Naive thymus-derived CD4-positive, alpha-beta T cell (primary cell): ENCODE data around the gene DNAH2. TPM values are rescaled to one million over a fixed set of nuclear protein-coding genes. Genes with fewer than 3 reads are reported as not detected.

Source experiments
- ATAC-seq: fragments of 150-1000 bp; cut with Tn5 transposase; 2 replicates; pipeline ENCODE4 v1.10.0; 2021; ENCODE audit warnings: mild to moderate bottlenecking, moderate library complexity
- CTCF ChIA-PET: fragments of 350-600 bp; sonication (Branson Sonifier 250); formaldehyde crosslinking; loops from one replicate; lab custom pipeline; 2021; ENCODE audit warnings: antibody characterized with exemption; lab: Charles Lee
- POLR2A ChIA-PET: fragments of 350-600 bp; sonication (Branson Sonifier 250); formaldehyde crosslinking; loops from one replicate; lab custom pipeline; 2021; ENCODE audit warnings: antibody characterized with exemption, inconsistent platforms; lab: Charles Lee
- DNase-seq, 9 donors: peaks; one replicate each; pipeline versions ENCODE4 v3.0.0 to v3.0.0-alpha.2; 2020 to 2022; ENCODE audit warnings: mixed read lengths in 1 of 9
- H3K27ac ChIP-seq: one replicate; pipeline ENCODE4 v1.7.0; 2013; ENCODE audit warnings: mild to moderate bottlenecking, low read depth, low read length, moderate library complexity
- H3K27me3 ChIP-seq, 2 donors: one replicate each; pipeline ENCODE4 v1.7.0; 2013; ENCODE audit warnings: low read length in 2 of 2, mild to moderate bottlenecking in 2 of 2, moderate library complexity in 2 of 2; ENCODE audit not compliant: control insufficient read depth in 2 of 2, insufficient read depth in 2 of 2
- H3K36me3 ChIP-seq, 3 experiments: 1 replicate in 2 of 3; 2 replicates in 1 of 3; pipeline ENCODE4 v1.7.0; 2013; ENCODE audit warnings: low read length in 3 of 3, mild to moderate bottlenecking in 3 of 3, moderate library complexity in 1 of 3; ENCODE audit not compliant: insufficient read depth in 3 of 3, control insufficient read depth in 2 of 3
- H3K4me1 ChIP-seq, 2 donors: one replicate each; pipeline ENCODE4 v1.7.0; 2013; ENCODE audit warnings: low read length in 2 of 2, mild to moderate bottlenecking in 2 of 2, moderate library complexity in 1 of 2; ENCODE audit not compliant: control insufficient read depth in 2 of 2, insufficient read depth in 2 of 2
- H3K4me3 ChIP-seq: 2 replicates; pipeline ENCODE4 v1.7.0; 2013; ENCODE audit warnings: mild to moderate bottlenecking, low read length
- H3K9me3 ChIP-seq, 3 experiments: 1 replicate in 2 of 3; 2 replicates in 1 of 3; pipeline ENCODE4 v1.7.0; 2013; ENCODE audit warnings: low read length in 3 of 3; ENCODE audit not compliant: control insufficient read depth in 2 of 3
- H3K27ac Mint-ChIP-seq, 9 donors: one replicate each; pipeline ENCODE4 v1.8.0; 2020 to 2022; ENCODE audit warnings: mixed read lengths in 9 of 9, mild to moderate bottlenecking in 8 of 9, moderate library complexity in 5 of 9, inconsistent platforms in 2 of 9
- H3K27me3 Mint-ChIP-seq, 5 donors: one replicate each; pipeline ENCODE4 v1.8.0; 2021 to 2022; ENCODE audit warnings: mixed read lengths in 5 of 5, mild to moderate bottlenecking in 1 of 5
- H3K36me3 Mint-ChIP-seq, 5 donors: one replicate each; pipeline ENCODE4 v1.8.0; 2020 to 2022; ENCODE audit warnings: mixed read lengths in 5 of 5, mild to moderate bottlenecking in 3 of 5, inconsistent platforms in 1 of 5
- H3K4me1 Mint-ChIP-seq, 7 donors: one replicate each; pipeline ENCODE4 v1.8.0; 2020 to 2022; ENCODE audit warnings: mixed read lengths in 7 of 7, mild to moderate bottlenecking in 3 of 7, inconsistent platforms in 1 of 7
- H3K4me3 Mint-ChIP-seq, 10 donors: one replicate each; pipeline ENCODE4 v1.8.0; 2020 to 2022; ENCODE audit warnings: mild to moderate bottlenecking in 10 of 10, mixed read lengths in 10 of 10, moderate library complexity in 6 of 10, inconsistent platforms in 2 of 10
- H3K9me3 Mint-ChIP-seq, 11 donors: one replicate each; pipeline ENCODE4 v1.8.0; 2020 to 2022; ENCODE audit warnings: mixed read lengths in 11 of 11, mild to moderate bottlenecking in 4 of 11, inconsistent platforms in 1 of 11, moderate library complexity in 1 of 11
- intact Hi-C, 2 donors: fragments of 100-400 bp; cut with micrococcal nuclease; formaldehyde crosslinking; loops; one replicate each; pipeline ENCODE4 v1.15.1; 2023
- polyA plus RNA-seq, 2 donors: library from polyadenylated mRNA; unstranded; fragments of 300-500 nt; fragmentation: Illumina TruSeq; gene quantifications; one replicate each; pipeline ENCODE4 v1.2.3, GENCODE V29; 2021
- total RNA-seq, 6 experiments: library from RNA in 5 of 6; stranded (reverse) in 5 of 6; gene quantifications; 1 replicate in 5 of 6; 2 replicates in 1 of 6; pipeline ENCODE4 v1.2.3 and lab custom pipeline; 2021 to 2026

The DNAH2 gene
- total and polyA plus RNA-seq, 7 experiments from 2014 or later: 0.03 TPM; not detected in 6

GRCh38 chr17:7816926-7817642, 99.5 kb downstream of the DNAH2 start:
- POLR2A ChIA-PET: no interaction called here
- no peaks in the 10 kb centered on the region for H3K9me3 ChIP-seq
- no peaks in the 10 kb centered on the region for H3K4me1 ChIP-seq

DNA sequence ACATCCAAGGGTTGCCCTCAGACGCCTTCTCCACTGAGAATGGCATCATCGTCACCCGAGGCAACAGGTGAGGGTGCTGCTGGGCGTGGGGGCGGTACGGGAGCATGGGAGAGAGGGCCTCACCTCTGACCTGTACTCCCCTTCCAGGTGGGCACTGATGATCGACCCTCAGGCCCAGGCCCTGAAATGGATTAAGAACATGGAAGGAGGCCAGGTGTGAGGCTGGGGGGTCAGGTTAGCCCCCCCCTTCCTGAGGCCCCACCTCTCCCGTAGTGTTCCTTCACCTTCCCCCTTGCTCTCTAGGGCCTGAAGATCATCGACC, 100.1 kb downstream of the DNAH2 start:
- no peaks in the 10 kb centered on the region for H3K36me3 Mint-ChIP-seq
- Histone ChIP-seq H3K27me3 (no peaks in the 10 kb centered on the region), H3K4me3 (no peak overlapping the region), H3K4me1 (no peaks in the 10 kb centered on the region), H3K9me3 (no peaks in the 10 kb centered on the region), H3K27ac (no peak overlapping the region), H3K36me3 (no peaks in the 10 kb centered on the region)
- no peak for ATAC-seq
- CTCF ChIA-PET: no interaction called here
- no peak overlapping the region for H3K4me3 Mint-ChIP-seq
- peaks cover 0 to 4% (median 0%) of the 10 kb centered on the region in 5 donors for H3K27me3 Mint-ChIP-seq
- DNase-seq: no peak
- intact Hi-C loops: no loop called here
- H3K9me3 Mint-ChIP-seq: no peaks in the 10 kb centered on the region
- H3K27ac Mint-ChIP-seq: no peak overlapping the region
- POLR2A ChIA-PET: no interaction called here
- peaks cover 0 to 3% (median 0%) of the 10 kb centered on the region in 7 donors for H3K4me1 Mint-ChIP-seq

More at GRCh38 chr17:7816926-7817642, 99.5 kb downstream of the DNAH2 start:
- no peak for DNase-seq
- Histone ChIP-seq H3K4me3 (no peak overlapping the region), H3K27ac (no peak overlapping the region), H3K36me3 (no peaks in the 10 kb centered on the region), H3K27me3 (no peaks in the 10 kb centered on the region)
- peaks cover 0 to 4% (median 0%) of the 10 kb centered on the region in 5 donors for H3K27me3 Mint-ChIP-seq
- H3K9me3 Mint-ChIP-seq: no peaks in the 10 kb centered on the region
- intact Hi-C loops: no loop called here
- H3K4me3 Mint-ChIP-seq: no peak overlapping the region
- no peaks in the 10 kb centered on the region for H3K4me1 Mint-ChIP-seq
- no peaks in the 10 kb centered on the region for H3K36me3 Mint-ChIP-seq
- no peak for ATAC-seq
- CTCF ChIA-PET: interaction anchor here (0.8 to 1.3 kb wide), 2 partner anchors 16 to 172 kb away, joined by 3 to 4 read pairs; no protein-coding TSS in a partner anchor
- no peak overlapping the region for H3K27ac Mint-ChIP-seq

- no peak overlapping the region for H3K4me3 Mint-ChIP-seq
- Histone ChIP-seq H3K4me1 (no peaks in the 10 kb centered on the region), H3K9me3 (no peaks in the 10 kb centered on the region), H3K27ac (no peak overlapping the region), H3K36me3 (no peaks in the 10 kb centered on the region), H3K4me3 (no peak overlapping the region), H3K27me3 (no peaks in the 10 kb centered on the region)
- H3K27me3 Mint-ChIP-seq: peaks cover 0 to 4% (median 0%) of the 10 kb centered on the region in 5 donors
- no peaks in the 10 kb centered on the region for H3K9me3 Mint-ChIP-seq
- peaks cover 0 to 5% (median 0%) of the 10 kb centered on the region in 7 donors for H3K4me1 Mint-ChIP-seq
- H3K27ac Mint-ChIP-seq: no peak overlapping the region
- CTCF ChIA-PET: interaction anchor here (0.6 kb wide), 1 partner anchor 10 kb away, joined by 4 read pairs; no protein-coding TSS in a partner anchor
- POLR2A ChIA-PET: no interaction called here
- ATAC-seq: no peak
- DNase-seq: no peak
- intact Hi-C loops: no loop called here
- no peaks in the 10 kb centered on the region for H3K36me3 Mint-ChIP-seq
These were observed 100.5 kb downstream of the DNAH2 start for GRCh38 chr17:7818026-7818425.

DNA sequence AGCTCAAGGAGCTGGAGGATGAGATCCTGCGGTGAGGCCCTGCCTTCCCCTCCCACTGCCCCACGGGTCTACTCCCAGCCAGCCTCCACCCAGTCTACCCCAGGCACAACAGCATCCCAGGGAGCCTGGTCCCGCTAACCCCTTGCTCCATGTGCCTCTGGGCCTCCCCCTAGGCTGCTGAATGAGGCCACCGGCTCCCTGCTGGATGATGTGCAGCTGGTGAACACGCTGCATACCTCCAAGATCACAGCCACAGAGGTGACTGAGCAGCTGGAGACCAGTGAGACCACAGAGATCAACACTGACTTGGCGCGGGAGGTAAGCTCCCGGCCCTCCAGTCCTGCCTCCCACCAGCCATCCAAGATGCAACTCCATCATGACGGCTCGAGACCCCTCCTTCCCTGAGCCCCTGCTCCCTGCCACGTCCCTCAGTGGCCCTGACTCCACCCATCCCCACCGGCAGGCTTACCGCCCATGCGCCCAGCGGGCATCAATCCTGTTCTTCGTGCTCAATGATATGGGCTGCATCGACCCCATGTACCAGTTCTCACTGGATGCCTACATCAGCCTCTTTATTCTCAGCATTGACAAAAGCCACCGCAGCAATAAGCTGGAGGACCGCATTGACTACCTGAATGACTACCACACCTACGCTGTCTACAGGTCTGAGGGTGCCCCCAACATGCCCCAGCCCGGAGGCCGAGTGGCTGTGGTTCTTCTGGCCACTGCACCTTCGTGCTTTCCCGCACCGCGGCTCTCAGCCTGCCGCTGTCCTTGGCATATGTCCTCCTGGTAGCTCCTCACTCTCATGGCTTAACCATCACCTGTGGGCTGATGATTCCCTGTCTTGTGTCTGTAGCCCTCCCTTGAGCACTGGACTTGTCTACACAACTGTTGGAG, 101.5 kb downstream of the DNAH2 start:
- no peaks in the 10 kb centered on the region for H3K9me3 Mint-ChIP-seq
- Histone ChIP-seq H3K27ac (no peak overlapping the region), H3K9me3 (no peaks in the 10 kb centered on the region), H3K27me3 (no peaks in the 10 kb centered on the region), H3K4me1 (no peaks in the 10 kb centered on the region), H3K36me3 (no peaks in the 10 kb centered on the region), H3K4me3 (no peak overlapping the region)
- no peaks in the 10 kb centered on the region for H3K36me3 Mint-ChIP-seq
- POLR2A ChIA-PET: no interaction called here
- ATAC-seq (no peak), DNase-seq (no peak)
- H3K4me3 Mint-ChIP-seq: no peak overlapping the region
- peaks cover 0 to 4% (median 0%) of the 10 kb centered on the region in 5 donors for H3K27me3 Mint-ChIP-seq
- no peak overlapping the region for H3K27ac Mint-ChIP-seq
- intact Hi-C loops: no loop called here
- peaks cover 0 to 5% (median 0%) of the 10 kb centered on the region in 7 donors for H3K4me1 Mint-ChIP-seq
- CTCF ChIA-PET: interaction anchor here (0.6 kb wide), 2 partner anchors 9 to 13 kb away, joined by 3 to 4 read pairs; no protein-coding TSS in a partner anchor

DNA sequence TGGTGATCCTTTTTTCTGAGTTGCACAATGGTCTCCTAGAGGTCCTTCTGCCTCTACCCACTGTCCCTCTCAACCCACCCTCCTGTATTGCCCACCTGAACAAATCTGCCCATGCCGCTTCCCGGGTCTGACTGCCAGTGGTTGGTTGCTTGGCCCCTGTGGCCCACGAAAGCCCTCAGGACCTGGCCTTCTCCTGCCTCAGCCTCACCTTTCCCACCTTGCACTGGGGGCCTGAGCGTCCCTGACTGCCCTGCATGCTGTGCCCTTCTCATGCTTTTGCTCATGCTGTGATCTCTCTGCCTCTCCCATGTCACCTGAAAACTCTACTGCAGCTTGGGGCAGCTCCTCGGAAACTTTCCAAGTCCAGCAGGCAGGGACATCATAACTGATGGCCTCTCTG, 102.7 kb downstream of the DNAH2 start:
- Histone ChIP-seq H3K4me1 (no peaks in the 10 kb centered on the region), H3K27ac (no peak overlapping the region), H3K36me3 (no peaks in the 10 kb centered on the region), H3K27me3 (no peaks in the 10 kb centered on the region), H3K9me3 (no peaks in the 10 kb centered on the region), H3K4me3 (no peak overlapping the region)
- POLR2A ChIA-PET: interaction anchor here (1.0 kb wide), 1 partner anchor 15 kb away, joined by 3 read pairs; no protein-coding TSS in a partner anchor
- H3K9me3 Mint-ChIP-seq: no peaks in the 10 kb centered on the region
- no peaks in the 10 kb centered on the region for H3K36me3 Mint-ChIP-seq
- no peak overlapping the region for H3K4me3 Mint-ChIP-seq
- H3K27ac Mint-ChIP-seq: no peak overlapping the region
- no peak for DNase-seq
- H3K4me1 Mint-ChIP-seq: peaks cover 0 to 5% (median 0%) of the 10 kb centered on the region in 7 donors
- ATAC-seq: no peak
- peaks cover 0 to 5% (median 0%) of the 10 kb centered on the region in 5 donors for H3K27me3 Mint-ChIP-seq
- CTCF ChIA-PET: interaction anchor here (2.0 kb wide), 1 partner anchor 18 kb away, joined by 5 read pairs; no protein-coding TSS in a partner anchor
- intact Hi-C loops: loop anchor here in 1 of 2 donors (10.0 kb wide), 1 partner anchor 75 kb away; no protein-coding TSS in a partner anchor

GRCh38 chr17:7822126-7822525, 104.6 kb downstream of the DNAH2 start:
- intact Hi-C loops: loop anchor here (1.0 to 10.0 kb wide), 9 partner anchors 11 to 235 kb away; partner anchors contain the start of genes KDM6B (in 1 of the 2) and NAA38 (in 1 of the 2)
- no peaks in the 10 kb centered on the region for H3K4me1 ChIP-seq
- H3K36me3 ChIP-seq: no peaks in the 10 kb centered on the region
- ATAC-seq: no peak
- H3K27me3 ChIP-seq: no peaks in the 10 kb centered on the region
- no peak overlapping the region for H3K4me3 ChIP-seq
- Mint-ChIP-seq H3K36me3 (no peaks in the 10 kb centered on the region), H3K27me3 (peaks cover 0 to 15% (median 0%) of the 10 kb centered on the region in 5 donors), H3K4me3 (no peak overlapping the region), H3K4me1 (peaks cover 0 to 5% (median 0%) of the 10 kb centered on the region in 7 donors), H3K9me3 (no peaks in the 10 kb centered on the region), H3K27ac (peak overlapping the region in 1 of 9 donors; percentile 10)
- DNase-seq: no peak
- ChIA-PET CTCF (interaction anchor here (1.0 to 2.2 kb wide), 5 partner anchors 11 to 219 kb away, joined by 3 to 9 read pairs (median 5); no protein-coding TSS in a partner anchor), POLR2A (no interaction called here)
- H3K9me3 ChIP-seq: no peaks in the 10 kb centered on the region
- no peak overlapping the region for H3K27ac ChIP-seq
